HG02884 (cell line): ENCODE measurements around the gene FGFR1OP2.
A peak's percentile ranks its signal among the peaks of the same experiment; 100 is the strongest.

Source experiments
- ATAC-seq: cut with Tn5 transposase; IDR thresholded peaks from one replicate; pipeline ENCODE4 v1.9.1; 2021; ENCODE audit warnings: mild to moderate bottlenecking, moderate library complexity; ENCODE audit not compliant: unreplicated experiment

FGFR1OP2 gene

DNA sequence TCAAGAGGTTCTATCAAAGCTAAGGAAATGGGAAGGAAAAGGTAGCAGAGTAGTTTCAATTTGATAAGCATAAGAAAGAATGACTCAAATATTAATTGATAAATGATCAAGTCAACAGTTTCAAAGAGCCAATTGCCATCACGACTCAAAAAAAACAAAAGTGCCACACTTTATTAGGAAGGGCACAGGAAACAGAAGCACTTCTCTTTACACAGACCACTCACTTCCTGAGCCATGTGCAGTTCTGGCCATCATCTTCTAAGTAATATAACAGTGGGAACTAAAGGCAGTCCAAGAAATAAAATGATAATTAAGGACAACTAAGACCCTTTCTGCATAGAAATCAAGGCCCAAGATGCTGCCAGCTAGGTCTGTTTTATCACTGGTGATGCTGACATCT is 62.7 kb downstream of the FGFR1OP2 start:
- no peak for ATAC-seq

DNA sequence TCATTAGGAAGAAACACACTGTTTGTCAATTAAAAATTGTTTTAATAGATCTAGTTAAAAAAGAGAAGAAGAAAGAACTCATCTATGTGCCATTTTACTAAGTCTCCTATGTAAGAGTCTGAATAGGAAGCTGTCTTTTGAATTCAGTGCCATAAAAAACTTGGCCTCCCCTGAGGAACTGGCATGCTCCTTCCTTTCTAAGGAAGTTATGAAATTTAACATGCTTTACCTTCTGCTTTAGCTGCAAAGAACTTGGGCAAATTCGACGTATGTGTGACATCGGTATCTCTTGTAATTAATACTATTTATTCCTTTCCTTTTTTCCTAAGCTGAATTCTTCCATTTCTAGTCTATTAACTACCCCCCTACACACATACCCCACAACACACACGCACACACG is 63.4 kb downstream of the FGFR1OP2 start:
- ATAC-seq: no peak

DNA sequence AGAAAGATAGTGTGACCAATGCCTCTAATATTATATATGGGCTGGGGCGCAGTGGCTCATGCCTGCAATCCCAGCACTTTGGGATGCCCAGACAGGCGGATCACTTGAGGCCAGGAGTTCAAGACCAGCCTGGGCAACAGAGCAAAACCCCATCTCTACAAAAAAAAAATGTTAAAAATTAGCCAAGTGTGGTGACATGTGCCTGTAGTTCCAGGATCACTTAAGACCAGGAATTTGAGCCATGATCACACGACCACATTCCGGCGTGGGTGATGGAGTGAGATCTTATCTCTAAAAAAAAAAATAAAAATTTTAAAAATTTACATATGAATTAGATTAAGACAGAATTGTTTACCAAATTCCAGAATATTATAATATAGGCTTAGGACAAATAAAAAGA is 63.9 kb downstream of the FGFR1OP2 start:
- no peak for ATAC-seq

GRCh38 chr12:27003421-27004381 is 65.4 kb downstream of the FGFR1OP2 start:
- ATAC-seq: no peak

- ATAC-seq: no peak
These were observed 67.2 kb downstream of the FGFR1OP2 start for GRCh38 chr12:27005495-27005894.

- ATAC-seq: no peak
These were observed 68.7 kb downstream of the FGFR1OP2 start for GRCh38 chr12:27006797-27007467.

DNA sequence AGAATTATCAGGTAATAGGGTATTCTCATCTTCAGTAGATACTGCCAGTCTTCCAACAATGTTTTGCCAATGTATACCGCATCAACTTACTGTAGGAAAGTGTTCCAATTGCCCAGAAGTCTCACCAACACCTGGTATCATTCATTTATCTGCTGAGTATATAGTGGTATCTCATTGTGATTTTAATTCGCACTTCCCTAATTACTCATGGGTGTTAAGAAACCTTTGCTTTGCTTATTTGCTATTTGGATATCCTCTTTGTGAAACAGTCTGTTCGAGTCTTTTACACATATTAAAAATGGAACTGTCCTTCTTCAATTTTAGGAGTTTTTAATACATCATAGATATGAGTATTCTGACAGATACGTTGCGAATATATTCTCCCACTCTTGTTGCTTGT is 69.8 kb downstream of the FGFR1OP2 start:
- no peak for ATAC-seq

DNA sequence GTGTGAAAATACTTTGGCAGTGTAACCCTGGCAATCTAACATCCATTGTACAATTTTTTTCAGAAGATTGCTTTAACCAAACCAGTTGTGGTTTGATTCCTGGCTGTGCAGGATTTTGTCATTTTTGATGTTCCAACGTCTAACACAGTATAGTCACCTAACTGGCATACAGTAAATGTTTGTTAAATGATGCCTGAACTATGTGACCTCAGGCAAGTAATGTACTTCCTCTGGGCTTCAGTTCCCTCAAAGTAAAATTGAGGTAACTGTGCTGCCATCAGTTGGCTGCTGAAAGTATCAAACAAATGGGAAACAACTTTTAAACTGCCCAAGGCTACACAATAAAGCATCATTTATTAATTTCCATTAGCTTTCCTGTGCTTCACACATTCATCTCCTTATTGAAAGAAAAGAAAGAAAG is 71.6 kb downstream of the FGFR1OP2 start:
- no peak for ATAC-seq

DNA sequence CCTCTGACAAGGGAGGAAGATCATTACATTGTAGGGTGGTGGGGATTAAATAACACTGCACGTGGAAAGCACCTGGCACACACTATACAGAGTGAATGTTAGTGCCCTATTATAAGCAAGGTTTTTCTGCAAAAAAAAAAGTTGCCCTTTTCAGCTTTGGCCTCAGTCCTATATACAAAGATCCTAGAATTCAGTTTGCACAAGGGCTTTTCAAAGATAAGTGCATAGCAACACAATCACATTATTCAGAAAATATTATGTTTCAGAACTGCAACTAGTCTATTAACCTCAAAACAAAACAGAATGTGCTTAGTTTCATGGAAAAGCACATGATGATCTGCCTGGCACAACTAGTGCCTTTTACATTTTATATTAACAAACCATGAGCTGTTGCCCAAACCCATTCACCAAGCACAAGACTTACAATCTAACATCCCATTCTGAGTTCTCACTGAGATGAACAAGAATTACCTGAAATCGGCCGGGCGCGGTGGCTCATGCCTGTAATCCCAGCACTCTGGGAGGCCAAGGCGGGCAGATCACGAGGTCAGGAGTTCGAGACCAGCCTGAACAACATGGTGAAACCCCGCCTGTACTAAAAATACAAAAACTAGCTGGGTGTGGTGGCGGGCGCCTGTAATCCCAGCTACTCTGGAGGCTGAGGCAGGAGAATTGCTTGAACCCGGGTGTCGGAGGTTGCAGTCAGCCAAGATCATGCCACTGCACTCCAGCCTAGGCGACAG is 74.1 kb downstream of the FGFR1OP2 start:
- ATAC-seq: no peak

GRCh38 chr12:27012982-27013255 is 74.6 kb downstream of the FGFR1OP2 start:
- ATAC-seq: no peak

GRCh38 chr12:27013611-27014084 is 75.4 kb downstream of the FGFR1OP2 start:
- ATAC-seq: peak; percentile 19

- peak; percentile 82 for ATAC-seq
These were observed 76.0 kb downstream of the FGFR1OP2 start, which contains the start of gene TM7SF3 for GRCh38 chr12:27014085-27014858. TM7SF3 (minus strand) TSS chr12:27014384; CDS start chr12:27014168, 216 bp downstream.

DNA sequence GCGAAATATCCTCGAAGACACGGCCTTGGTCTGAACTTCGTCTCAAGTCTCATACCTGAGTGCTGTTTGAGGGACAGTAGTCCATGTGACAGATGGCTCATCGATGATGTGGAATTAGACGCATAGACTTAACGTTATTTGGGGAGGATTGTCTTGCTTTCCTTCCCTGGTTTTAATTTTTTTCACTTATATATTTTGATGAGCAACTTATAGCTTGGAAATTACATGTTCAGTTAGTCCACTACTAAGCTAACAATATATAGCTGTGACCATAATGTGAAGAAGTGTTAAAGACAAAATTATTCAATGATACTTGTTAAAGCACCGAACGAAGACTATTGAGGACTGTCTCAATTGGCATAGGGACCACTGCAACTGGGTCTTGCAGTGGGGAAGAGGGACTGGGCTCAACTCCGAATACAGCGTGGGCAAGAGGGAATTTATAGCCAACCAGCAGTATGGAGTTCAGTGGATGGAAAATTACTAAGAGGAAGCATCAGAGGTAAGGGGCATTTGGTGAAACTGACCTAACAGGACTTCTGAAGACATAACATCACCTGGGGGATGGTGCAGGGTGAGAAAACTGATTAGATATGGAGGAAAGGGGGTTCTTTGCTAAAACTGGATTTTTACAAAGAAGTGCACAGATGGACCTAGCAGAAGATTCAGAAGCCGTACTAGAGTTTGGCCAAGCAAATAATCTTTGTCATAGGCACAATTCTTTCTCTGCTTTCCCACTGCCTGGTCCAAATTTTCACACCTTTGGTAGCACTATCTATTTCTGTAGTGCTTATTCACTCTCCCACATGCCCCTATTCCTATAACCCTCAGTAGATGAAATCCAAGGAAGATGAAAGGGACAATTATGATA is 76.8 kb downstream of the FGFR1OP2 start:
- ATAC-seq: no peak

GRCh38 chr12:27015730-27016076 is 77.4 kb downstream of the FGFR1OP2 start:
- no peak for ATAC-seq
